ENCODE results near the gene LRRC10B. TPM values are rescaled to one million over a fixed set of nuclear protein-coding genes. Genes with fewer than 3 reads are reported as not detected.
A peak's percentile ranks its signal among the peaks of the same experiment; 100 is the strongest.

The LRRC10B gene
- total and polyA plus RNA-seq, 2 of the 8 experiments (the other 6 are each of a cell fraction or from before 2014, with no cell fraction given) = 0.47 to 0.71 TPM

DNA sequence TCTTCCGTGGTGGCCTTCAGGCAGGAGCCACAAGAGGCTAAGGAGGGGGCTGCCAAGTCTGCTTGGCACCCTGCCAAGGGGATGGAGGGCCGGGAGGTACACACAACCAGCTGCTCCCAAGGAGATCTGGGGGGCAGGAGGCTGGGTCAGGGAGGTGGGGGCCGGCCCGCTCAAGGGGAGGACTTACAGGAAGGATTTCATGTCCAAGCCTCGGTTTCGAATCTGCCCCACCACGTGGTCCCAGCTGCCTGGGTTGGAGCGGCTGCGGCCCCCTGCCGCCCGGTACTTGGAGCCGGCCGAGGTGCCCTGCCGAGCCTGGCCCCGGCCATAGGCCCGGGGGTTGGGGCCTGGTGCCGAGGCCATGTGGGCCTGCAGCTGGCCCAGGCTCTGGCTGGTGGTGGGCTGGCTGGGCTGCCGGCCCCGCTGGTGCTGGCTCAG, 33.5 kb downstream of the LRRC10B start:
- H2AK5ac ChIP-seq (ENCODE audit: low read depth, low read length) = peak overlapping the region; percentile 71; the same call in 1 of the 2 replicates
- no peaks in the 10 kb centered on the region for H3K79me1 ChIP-seq (ENCODE audit: low read depth, low read length)
- 0 out of 2 replicates have a peak overlapping the region, but pooled peaks have one; percentile 86 for H2BK20ac ChIP-seq (ENCODE audit: low read length)
- no peak overlapping the region for H3K56ac ChIP-seq (replicated peaks; ENCODE audit: insufficient read length, low read depth, low read length)
- H3K4me1 ChIP-seq (replicated peaks in 1 of 4; ENCODE audit: control insufficient read depth in 3 of 4, insufficient read depth in 4 of 4, low read length in 3 of 4) = peaks cover 5 to 35% (median 18%) of the 10 kb centered on the region in 4 experiments
- H4K8ac ChIP-seq (ENCODE audit: extremely low read depth, insufficient read depth, low read length) = no peak overlapping the region; the same call in 1 of the 2 replicates
- no peaks in the 10 kb centered on the region for H3K23me2 ChIP-seq (ENCODE audit: low read depth, low read length)
- ChIA-PET CTCF (ENCODE audit: partially characterized antibody) (interaction anchor here (0.8 to 23.7 kb wide), 14 partner anchors 11 to 342 kb away, joined by 3 to 330 read pairs (median 12); no protein-coding TSS in a partner anchor), POLR2A (ENCODE audit: partially characterized antibody) (interaction anchor here (0.7 to 1.6 kb wide), 5 partner anchors 9 to 180 kb away, joined by 3 to 5 read pairs (median 4); partner anchors contain the start of genes CYB561A3 and TMEM138)
- no peaks in the 10 kb centered on the region; a peak in 1 of 7 replicates for H3K27me3 ChIP-seq (replicated peaks in 1 of 4; ENCODE audit: control insufficient read depth in 3 of 4, extremely low read depth in 1 of 4, insufficient read depth in 3 of 4, low read length in 3 of 4)
- H2BK15ac ChIP-seq (ENCODE audit: low read length) = peak overlapping the region; percentile 98
- no peaks in the 10 kb centered on the region; a peak in 1 of 4 replicates for H3K9me3 ChIP-seq (ENCODE audit: insufficient read depth in 2 of 2, low read depth in 1 of 2, low read length in 1 of 2)
- H3K4me3 ChIP-seq (ENCODE audit: extremely low read depth in 1 of 4, insufficient read depth in 2 of 4, low read depth in 3 of 4, low read length in 4 of 4) = no peak overlapping the region
- H3K23ac ChIP-seq (ENCODE audit: insufficient read length) = no peak overlapping the region
- peak overlapping the region; percentile 39 to 44; a peak in 2 of 4 replicates for H3K4me2 ChIP-seq (ENCODE audit: insufficient read depth in 1 of 2, low read depth in 2 of 2, low read length in 2 of 2)
- no peaks in the 10 kb centered on the region for H3K79me2 ChIP-seq (ENCODE audit: control insufficient read depth in 1 of 2, insufficient read depth in 2 of 2, low read length in 2 of 2)
- no peak for FAIRE-seq
- H3K4ac ChIP-seq (replicated peaks; ENCODE audit: insufficient read length, low read depth, low read length) = peak overlapping the region; percentile 57
- H4K5ac ChIP-seq (ENCODE audit: insufficient read length, low read depth, low read length) = peak overlapping the region; percentile 13
- peaks cover 0 to 2% of the 10 kb centered on the region in 2 experiments for H4K20me1 ChIP-seq (replicated peaks in 1 of 2; ENCODE audit: control insufficient read depth in 1 of 2, insufficient read depth in 2 of 2, low read length in 2 of 2)
- H2AFZ ChIP-seq (ENCODE audit: low read length) = no peak overlapping the region
- peak overlapping the region; percentile 99 for H3K18ac ChIP-seq (ENCODE audit: extremely low read depth, low read length)
- H3K9ac ChIP-seq (replicated peaks in 1 of 4; ENCODE audit: extremely low read depth in 1 of 4, low read depth in 3 of 4, low read length in 3 of 4) = no peak overlapping the region
- peak overlapping the region; percentile 95 for H4K91ac ChIP-seq (replicated peaks; ENCODE audit: insufficient read length, low read length)
- H2BK5ac ChIP-seq (ENCODE audit: low read depth, low read length) = peak overlapping the region; percentile 89; the same call in 1 of the 2 replicates
- 52% methylated on average over 13 of the region's 19 CpGs; no CpG with 5 or more reads in 1 of the 2 experiments for WGBS, 2 experiments (ENCODE audit: extremely low coverage in 1 of 2, insufficient coverage in 1 of 2, insufficient read length in 1 of 2, insufficient replicate concordance in 2 of 2, low coverage in 1 of 2, low lambda C conversion rate in 2 of 2, missing lambda C conversion rate in 1 of 2)
- H3K36me3 ChIP-seq (ENCODE audit: control insufficient read depth in 2 of 4, insufficient read depth in 4 of 4, low read length in 3 of 4) = no peaks in the 10 kb centered on the region
- H3K14ac ChIP-seq (ENCODE audit: insufficient read length) = no peak overlapping the region
- no peak overlapping the region for H3K27ac ChIP-seq (ENCODE audit: low read depth, low read length)
- H2BK120ac ChIP-seq (replicated peaks; ENCODE audit: low read depth, low read length) = no peak overlapping the region
- peak in 1 of 2 experiments; percentile 63 for DNase-seq (ENCODE audit: low read depth in 1 of 2, low spot score in 2 of 2)
- H2BK12ac ChIP-seq (ENCODE audit: low read depth, low read length) = peak overlapping the region; percentile 86; the same call in 1 of the 2 replicates
- TF ChIP-seq ZNF274 (IDR thresholded peaks at IDR 0.05; ENCODE audit: borderline replicate concordance, extremely low read depth, low read length) = no peak
- TF ChIP-seq E2F6 (IDR thresholded peaks at IDR 0.05) = peak; percentile 42; the same call in 1 of the 2 replicates
- TF ChIP-seq MAX (IDR thresholded peaks at IDR 0.05) = peak; percentile 75
- TF ChIP-seq CHD1 (IDR thresholded peaks at IDR 0.05; ENCODE audit: low read depth, low read length) = no peak
- no peak for TF ChIP-seq SP4 (IDR thresholded peaks at IDR 0.05; ENCODE audit: low read length)
- TF ChIP-seq TCF12 (IDR thresholded peaks at IDR 0.05; ENCODE audit: low read depth, low read length) = no peak
- TF ChIP-seq ATF3 (IDR thresholded peaks at IDR 0.05; ENCODE audit: insufficient read depth, low read depth, low read length) = no peak
- no peak for TF ChIP-seq BRCA1 (IDR thresholded peaks at IDR 0.05; ENCODE audit: low read depth, low read length)
- no peak for TF ChIP-seq RNF2 (IDR thresholded peaks at IDR 0.05; ENCODE audit: borderline replicate concordance, low read depth, low read length, missing control alignments, poor library complexity, severe bottlenecking)
- TF ChIP-seq GTF2F1 (IDR thresholded peaks at IDR 0.05; ENCODE audit: borderline replicate concordance, low read depth, low read length) = no peak
- TF ChIP-seq NRF1 (IDR thresholded peaks at IDR 0.05; ENCODE audit: low read depth, low read length) = no peak
